Stimulated activated CD8-positive, alpha-beta memory T cell treated with anti-CD3 and anti-CD28 coated beads, Interleukin-12 subunit alpha, Interleukin-12 subunit beta, amount 100 ng/mL, for 4 hours (primary cell): ENCODE data around the gene AHCY.
"Not testable (repeated sequence)": the region's sequence is repeated elsewhere in the genome, so short reads cannot be mapped to it uniquely, and the experiment has no call there.

ENCODE experiments used
- DNase-seq: peaks from one replicate; pipeline ENCODE4 v3.0.0-alpha.2; 2020; ENCODE audit warnings: low read depth

AHCY gene

GRCh38 chr20:34254979-34255378 is 48.2 kb downstream of the AHCY start:
- DNase-seq = no peak

DNA sequence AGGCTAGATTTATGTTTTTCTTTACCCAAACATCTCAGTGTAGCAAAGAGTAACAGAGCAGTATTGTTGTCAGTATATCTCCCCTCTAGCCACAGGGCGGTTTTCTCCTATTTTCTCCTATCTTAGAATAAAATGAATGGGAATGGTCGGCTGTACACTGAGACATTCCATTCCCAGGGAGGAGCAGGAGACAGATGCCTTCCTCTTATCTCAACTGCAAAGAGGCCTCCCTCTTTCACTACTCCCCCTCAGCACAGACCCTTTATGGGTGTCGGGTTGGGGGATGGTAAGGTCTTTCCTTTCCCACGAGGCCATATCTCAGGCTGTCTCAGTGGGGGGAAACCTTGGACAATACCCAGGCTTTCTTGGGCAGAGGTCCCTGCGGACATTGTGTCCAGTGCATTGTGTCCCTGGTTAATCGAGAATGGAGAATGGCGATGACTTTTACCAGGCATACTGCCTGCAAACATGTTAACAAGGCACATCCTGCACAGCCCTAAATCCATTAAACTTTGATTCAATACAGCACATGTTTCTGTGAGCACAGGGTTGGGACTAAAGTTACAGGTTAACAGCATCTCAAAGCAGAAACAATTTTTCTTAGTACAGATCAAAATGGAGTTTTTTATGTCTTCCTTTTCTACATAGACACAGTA is 50.6 kb downstream of the AHCY start:
- not testable (repeated sequence) for DNase-seq

DNA sequence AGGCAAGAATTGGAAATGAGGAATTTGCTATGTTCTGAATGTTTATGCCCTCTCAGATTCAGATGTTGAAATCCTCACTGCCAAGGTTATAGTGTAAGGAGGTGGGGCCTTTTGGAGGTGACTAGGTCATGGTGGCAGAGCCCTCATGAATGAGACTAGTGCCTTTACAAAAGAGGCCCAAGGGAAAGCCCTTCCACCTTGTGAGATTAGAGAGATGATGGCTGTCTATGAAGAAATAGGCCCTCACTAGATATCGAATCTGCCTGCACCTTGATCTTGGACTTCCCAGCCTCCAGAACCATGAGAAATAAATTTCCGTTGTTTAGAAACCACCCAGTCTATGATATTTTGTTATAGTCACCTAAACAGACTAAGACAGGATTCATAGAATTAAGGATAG is 51.5 kb downstream of the AHCY start:
- DNase-seq = no peak

DNA sequence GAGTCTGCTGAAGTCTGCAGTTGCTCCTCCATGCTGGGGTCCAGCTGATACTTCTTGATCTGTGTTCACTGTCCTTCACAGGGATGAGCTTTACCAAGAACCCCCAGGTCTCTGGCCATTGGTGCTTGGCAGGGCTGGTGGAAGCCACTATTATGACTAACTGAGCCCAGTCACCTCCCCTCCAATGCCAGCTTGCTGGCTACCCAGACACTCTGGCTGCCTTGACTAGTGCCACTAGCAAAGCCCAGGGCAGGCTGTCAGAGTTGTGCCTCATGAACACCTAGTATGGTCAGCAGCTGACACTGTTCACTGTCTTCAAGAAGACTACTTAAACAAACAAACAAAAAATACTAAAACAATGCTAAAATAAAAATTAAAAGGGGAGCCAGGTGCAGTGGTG is 53.1 kb downstream of the AHCY start:
- no peak for DNase-seq

GRCh38 chr20:34249291-34249690 is 53.9 kb downstream of the AHCY start:
- no peak for DNase-seq

- no peak for DNase-seq
Observed at GRCh38 chr20:34246126-34246626, 57.0 kb downstream of the AHCY start.

DNA sequence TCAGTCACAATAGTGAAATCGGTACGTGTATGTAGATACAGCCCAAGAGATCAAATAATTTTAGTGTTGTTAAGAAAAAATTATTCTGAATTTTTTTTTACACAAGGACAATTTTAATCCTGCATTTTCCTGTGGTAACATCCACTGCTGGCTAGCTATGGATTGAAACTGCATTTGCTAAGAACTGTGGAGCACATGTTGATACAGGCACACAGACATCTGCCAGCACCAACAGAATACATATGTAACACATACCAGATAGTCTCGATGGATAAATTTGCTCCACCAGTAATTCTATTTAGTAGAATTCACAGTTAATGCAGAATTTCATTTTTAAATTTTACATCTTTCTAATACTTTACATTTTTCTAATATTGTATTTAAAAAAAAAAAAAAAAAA is 59.8 kb downstream of the AHCY start:
- no peak for DNase-seq

- DNase-seq = no peak
Observed at GRCh38 chr20:34242879-34243278, 60.3 kb downstream of the AHCY start.

- not testable (repeated sequence) for DNase-seq
Observed at GRCh38 chr20:34242015-34242414, 61.1 kb downstream of the AHCY start.

DNA sequence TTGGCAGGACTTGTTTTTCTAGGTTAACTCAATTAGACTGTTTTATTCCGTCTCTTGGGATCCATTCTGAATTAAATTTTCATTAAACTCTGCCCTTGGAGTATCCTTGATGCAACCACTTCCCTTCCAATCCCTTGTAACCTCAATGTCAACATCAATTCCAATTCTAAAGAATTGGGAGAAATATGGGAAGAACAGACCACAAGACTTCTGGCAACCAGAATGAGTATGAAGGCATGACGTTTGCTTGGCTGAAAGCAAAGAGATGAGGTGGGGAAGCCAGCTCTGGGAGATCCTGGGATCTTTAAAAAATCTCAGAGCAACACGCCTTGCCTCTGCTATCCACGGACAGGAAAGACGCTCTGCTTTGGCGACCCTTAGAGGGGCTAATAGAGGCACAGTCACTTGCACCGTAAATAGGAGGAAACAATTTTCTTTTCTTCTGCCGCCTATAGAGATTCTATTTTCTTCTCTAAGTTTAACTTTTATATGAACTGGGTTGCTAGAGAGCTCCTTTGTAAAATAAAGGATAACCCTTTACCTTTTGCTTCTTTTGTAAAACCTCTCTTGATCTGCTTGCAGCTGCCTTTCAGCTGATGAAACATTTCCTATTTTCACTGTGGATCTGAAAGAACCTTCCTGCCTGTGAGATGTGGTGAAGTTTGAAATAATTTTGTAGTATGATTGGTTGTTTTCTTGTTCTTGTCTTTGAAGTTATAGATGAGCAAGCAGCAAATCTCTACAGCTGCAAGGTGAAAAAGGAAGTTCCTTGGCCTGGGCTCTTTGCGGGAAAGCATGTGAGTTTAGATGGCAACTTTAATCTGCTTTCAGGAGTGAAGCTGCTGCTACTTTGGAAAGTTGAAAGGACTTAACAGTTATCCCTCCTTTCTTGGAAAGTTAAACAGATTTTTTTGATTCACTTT is 62.2 kb downstream of the AHCY start, which contains the start of gene ASIP:
Gene ASIP, plus strand, starts transcription at position 731 of the 923 bp plus-strand sequence. CDS start 18,952 bp downstream, outside the sequence.
- no peak for DNase-seq

DNA sequence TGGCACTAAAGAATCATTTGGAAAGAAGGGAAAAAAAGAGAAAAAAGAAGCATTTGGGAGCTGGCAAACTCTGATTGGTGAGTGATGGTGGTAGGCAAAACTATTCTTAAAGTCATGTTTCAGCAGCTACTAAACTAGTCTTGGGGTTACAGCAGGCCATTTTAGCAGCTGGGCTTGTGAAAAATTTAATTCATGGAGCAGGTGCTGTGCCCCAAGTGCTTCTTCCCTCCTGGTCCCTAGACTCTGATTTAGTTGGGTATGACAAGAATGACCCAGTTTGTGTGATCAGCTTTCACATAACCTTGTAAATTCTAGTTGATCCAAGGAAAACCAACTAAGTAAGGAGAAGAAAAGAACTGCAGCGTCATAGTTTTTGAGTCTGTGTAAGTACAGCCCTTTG is 63.0 kb downstream of the AHCY start:
- DNase-seq = no peak

- no peak for DNase-seq
Observed at GRCh38 chr20:34237942-34238341, 65.2 kb downstream of the AHCY start.

GRCh38 chr20:34235875-34236274 is 67.3 kb downstream of the AHCY start:
- DNase-seq = no peak

GRCh38 chr20:34233687-34234086 is 69.5 kb downstream of the AHCY start:
- DNase-seq = no peak

- DNase-seq = no peak
Observed at GRCh38 chr20:34232494-34233087, 70.6 kb downstream of the AHCY start.

DNA sequence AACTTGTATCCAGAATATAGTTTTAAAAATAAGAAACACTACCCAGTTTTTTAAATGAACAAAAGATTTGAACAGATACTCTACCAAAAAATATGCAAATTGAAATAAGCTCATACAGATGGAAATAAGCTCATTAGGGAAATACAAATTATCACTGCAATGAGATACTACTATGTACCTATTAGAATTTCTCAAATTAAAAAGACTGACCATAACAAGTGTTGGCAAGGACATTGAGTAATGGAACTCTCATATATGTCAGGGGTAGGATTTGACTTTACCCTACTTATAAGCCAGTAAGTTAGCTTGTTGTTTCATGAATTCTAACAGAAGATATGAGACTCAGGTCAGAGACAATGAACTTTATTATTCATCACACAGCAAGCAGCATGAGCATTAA is 71.5 kb downstream of the AHCY start:
- no peak for DNase-seq
